HG02852 (cell line): Measurements from ENCODE around the gene PLS1.
"Not testable (repeated sequence)": the region's sequence is repeated elsewhere in the genome, so short reads cannot be mapped to it uniquely, and the experiment has no call there.

Experiments used
- ATAC-seq: cut with Tn5 transposase; IDR thresholded peaks from one replicate; pipeline ENCODE4 v1.9.1; 2021; ENCODE audit warnings: mild to moderate bottlenecking, moderate library complexity; ENCODE audit not compliant: unreplicated experiment

Gene PLS1

DNA sequence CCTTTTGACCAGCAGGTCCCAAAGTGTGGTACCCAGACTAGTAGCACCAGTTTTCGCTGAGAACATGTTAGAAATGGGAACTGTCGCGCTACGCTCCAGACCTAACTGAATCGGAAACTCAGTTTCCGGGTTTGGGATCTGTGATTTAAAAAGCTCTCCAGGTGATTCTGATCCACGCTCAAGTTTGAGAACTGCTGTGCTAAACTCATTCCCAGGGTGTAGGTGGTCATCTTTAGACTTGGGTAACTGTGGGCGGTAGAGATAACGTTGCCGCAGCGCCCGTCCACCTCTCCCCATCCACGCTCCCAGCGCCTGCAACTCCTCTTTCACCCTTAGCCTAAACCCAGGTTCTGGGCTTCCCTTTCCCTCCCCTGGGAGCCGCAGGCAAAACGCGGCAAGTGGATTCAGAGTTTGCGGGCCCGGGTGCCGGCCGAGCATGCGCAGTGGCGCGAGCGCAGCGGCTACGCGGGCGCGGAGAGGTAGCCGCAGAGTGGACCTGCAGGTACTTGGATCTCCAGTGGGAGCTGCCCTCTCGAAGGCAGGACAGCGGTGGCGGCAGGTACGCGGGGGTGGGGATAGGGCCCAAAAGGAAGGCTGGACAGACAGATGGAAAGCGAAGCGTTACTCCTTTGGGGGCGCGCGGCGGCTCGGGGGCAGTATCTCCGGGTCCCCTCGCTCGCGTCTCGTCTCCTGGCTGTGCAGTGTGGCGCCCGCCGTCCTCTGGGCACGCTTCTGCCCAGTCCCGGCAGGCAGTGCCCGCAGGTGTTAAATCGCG, at the start of gene PLS1:
Gene PLS1, plus strand, starts transcription at position 443 of the 775 bp plus-strand sequence. CDS start 67,845 bp downstream, outside the sequence.
- peak; percentile 87 for ATAC-seq

GRCh38 chr3:142549986-142550385, 46.2 kb upstream of the PLS1 start:
- ATAC-seq: no peak

DNA sequence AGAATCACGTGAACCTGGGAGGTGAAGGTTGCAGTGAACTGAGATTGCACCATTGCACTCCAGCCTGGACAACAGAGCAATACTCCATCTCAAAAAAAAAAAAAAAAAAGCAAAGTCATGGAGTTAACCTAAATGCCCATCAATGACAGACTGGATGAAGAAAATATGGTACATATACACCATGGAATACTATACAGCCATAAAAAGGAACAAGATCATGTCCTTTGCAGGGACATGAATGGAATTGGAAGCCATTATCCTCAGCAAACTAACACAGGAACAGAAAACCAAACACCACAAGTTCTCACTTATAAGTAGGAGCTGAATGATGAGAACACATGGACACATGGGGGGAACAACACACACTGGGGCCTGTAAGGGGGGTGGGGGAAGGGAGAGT, 43.6 kb upstream of the PLS1 start:
- not testable (repeated sequence) for ATAC-seq

DNA sequence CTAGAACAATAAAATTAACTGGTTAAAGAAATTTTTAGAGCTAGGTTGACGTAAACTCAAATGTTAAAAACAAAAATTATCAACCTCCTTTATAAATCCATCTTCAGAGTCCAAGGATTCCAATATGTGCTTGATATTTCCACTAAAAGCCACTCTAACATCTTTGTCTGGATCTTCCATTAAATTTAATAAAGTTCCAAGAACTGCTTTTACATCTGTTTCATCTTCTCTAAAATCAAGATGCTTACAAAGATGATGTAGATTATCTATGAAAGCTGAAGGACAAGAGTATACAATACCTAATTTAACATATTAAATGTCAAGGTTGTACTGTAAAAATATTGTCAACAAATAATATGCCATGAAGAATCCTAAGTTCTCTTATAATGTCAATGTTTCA, 42.5 kb upstream of the PLS1 start:
- no peak for ATAC-seq

GRCh38 chr3:142560118-142560517, 36.1 kb upstream of the PLS1 start:
- no peak for ATAC-seq

- no peak for ATAC-seq
These were observed 32.6 kb upstream of the PLS1 start for GRCh38 chr3:142563496-142563997.

- ATAC-seq: no peak
These were observed 30.1 kb upstream of the PLS1 start for GRCh38 chr3:142566096-142566495.

DNA sequence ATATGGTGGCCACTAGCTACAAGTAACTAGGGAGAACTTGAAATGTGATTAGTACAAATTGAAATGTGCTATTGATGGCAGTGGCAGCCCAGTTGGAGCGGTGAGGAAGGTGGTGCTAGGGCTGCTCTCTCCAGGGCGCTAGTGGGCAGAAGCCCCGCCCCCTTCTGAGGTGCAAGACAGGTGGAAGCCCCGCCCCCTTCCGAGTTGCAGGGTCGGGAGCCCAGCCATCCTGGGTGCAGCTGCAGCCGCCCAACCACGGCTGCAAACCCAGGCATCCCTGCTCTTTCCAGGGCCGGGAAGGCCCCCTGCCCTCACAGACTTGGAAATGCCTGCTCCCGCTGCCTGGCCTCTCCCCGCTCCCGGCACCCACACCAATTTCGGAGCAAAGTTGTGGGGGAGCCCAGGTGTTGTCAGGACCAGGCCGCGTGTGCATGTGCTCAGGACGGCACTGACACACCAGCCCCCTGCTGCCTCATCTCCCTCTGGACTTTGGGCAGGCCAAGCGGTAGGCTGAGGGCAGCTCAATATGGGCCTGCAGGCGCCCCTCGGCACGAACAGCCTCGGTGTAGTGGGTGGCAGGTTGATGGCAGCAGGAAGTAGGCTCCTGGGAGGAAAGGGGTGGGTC, 27.7 kb upstream of the PLS1 start:
- ATAC-seq: no peak

DNA sequence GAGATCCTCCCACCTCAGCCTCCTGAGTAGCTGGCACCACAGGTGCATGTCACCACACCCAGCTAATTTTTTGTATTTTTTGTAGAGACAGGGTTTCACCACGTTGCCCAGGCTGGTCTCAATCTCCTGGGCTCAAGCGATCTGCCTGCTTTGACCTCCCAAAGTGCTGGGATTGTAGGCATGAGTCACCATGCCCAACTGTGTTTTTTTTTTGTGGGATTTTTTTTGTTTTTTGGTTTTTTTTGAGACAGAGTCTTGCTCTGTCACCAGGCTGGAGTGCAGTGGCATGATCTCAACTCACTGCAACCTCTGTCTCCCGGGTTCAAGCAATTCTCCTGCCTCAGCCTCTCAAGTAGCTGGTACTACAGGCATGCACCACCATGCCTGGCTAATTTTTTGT, 26.8 kb upstream of the PLS1 start:
- not testable (repeated sequence) for ATAC-seq

DNA sequence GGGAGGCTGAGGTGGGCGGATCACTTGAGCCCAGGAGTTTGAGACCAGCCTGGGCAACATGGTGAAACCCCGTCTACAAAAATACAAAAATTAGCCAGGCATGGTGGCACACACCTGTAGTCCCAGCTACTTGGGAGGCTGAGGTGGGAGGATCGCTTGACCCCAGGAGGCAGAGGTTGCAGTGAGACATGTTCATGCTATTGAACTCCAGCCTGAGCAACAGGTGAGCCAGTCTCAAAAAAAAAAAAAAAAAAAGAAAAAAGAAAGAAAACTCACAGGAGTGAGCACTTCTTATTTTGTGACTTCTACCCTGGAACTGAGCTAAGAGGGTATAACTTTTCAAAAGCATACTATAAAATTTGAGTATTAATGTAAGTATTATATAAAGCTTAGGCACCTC, 22.0 kb upstream of the PLS1 start:
- not testable (repeated sequence) for ATAC-seq

- ATAC-seq: no peak
These were observed 21.5 kb upstream of the PLS1 start for GRCh38 chr3:142574665-142575064.

DNA sequence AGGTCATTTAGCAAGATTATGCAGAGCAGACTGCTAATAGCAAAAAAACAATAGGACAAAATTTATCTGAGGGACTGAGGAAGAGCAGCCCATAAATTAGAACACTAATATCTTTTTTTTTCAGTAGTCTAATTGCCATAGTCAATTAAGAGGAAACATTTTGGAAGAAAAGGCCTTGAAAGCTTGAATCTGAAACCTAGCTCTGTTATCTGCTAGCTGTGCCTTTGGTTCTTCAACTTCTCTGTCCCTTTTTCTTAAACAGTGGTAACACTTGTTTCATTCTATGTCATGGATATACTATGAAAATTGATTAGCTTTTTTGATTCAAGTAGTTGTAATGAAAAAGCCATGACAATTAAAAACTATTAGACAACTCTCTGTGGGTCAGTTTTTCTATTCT, 19.4 kb upstream of the PLS1 start:
- ATAC-seq: no peak

DNA sequence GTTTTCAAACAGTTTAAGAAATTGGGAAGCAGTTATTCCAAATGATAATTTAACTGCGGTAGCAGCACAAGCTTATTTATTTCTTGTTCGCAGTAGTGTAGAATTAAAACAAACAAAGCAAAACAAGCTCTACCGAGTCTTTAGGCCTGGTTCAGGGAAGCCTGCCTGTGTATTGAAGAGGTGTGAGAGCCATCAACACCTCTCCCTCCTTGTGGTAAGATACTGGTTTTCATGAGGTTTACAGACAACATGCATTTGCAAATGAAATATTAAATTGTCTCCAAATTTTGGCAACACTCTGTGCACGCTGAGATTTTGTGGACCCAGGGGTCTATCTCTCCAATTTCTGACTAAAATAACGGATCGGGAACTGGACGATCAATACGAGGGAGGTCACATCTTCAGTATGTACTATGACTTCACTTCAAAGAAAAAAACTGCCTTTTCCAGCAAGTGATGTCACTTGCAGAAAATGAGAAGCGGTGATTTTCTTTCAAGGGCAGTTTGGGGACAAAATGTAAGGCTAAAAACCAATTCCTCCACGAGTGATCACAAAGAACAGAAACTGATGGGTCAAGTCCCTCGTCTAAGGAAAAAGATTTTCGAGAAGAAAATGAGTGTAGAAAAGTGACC, 18.4 kb upstream of the PLS1 start:
- ATAC-seq: no peak

DNA sequence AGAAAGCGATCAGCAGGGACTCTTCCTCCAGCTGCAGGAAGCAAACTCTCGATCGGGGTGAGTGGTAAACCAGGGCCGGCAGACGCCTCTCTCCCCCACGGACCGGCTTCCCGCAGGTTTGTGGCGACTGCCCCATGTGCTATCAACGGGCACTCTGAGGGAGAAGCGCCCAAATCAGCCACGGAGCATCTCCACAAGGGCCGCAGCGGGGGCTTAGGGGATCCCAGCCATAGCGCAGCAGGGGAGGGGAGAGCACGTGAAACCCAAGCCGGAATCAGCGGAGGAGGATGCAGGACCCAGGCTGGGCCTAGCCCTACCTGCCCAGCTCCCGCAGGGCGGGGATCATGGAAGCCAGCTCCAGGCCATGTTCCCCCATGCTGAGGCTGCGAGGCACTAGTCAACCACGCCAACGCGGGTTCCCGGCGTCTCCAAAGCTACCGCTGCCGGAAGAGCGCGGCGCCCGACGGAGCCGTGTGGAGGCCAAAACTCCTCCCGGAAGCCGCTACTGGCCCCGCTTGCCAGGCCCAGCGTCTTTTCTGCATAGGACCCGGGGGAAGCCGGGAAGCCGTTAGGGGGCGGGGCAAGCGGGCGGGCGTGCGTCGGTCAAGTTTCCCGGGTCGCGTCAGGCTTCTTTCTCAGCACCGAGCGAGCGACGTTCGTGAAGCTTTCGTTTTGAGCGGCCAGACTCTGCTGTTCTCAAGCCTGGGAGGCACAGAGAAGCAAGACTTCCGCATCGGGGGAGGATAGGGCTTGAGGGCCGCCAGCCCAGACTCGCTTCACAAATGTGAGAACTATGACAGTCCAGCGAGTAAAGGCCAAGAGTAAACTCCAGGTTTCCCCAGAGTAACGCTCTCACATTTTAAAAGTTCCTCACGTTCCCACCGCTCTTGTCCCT, 17.6 kb upstream of the PLS1 start, which contains the start of gene ATR:
Gene ATR, minus strand, starts transcription at position 405 of the 895 bp plus-strand sequence. Its CDS starts 29 bp downstream, at position 376.
- ATAC-seq: peak; percentile 90

DNA sequence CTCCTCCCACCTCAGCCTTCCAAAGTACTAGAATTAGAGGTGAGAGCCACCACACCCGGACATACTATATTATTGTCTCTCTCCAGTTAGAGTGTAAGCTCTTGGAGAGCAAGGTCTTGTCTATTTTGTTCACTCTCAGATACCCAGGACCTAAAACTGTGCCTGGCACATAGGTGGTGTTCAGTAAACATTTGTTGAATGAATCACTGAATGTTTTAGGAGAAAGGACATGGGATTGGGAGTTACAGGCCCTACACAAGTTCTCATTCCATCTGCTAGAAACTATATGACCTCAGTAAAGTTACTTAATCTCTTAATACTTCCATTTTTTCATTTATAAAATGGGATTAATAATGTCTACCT, 16.2 kb upstream of the PLS1 start:
- no peak for ATAC-seq

DNA sequence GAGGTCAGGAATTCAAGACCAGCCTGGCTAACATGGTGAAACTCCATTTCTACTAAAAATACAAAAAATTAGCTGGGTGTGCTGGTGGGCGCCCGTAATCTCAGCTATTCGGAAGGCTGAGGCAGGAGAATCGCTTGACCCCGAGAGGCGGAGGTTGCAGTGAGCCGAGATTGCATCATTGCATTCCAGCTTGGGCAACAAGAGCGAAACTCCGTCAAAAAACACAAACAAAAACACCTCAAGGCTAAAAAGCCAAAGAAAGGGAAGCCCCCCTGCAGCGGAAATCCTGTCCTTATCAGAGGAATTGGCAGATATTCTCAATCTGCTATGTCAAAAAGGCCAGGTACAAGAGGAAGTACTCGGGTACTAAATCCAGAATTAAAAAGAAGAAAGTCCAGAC, 15.1 kb upstream of the PLS1 start:
- not testable (repeated sequence) for ATAC-seq

GRCh38 chr3:142586803-142587406, 9.3 kb upstream of the PLS1 start:
- no peak for ATAC-seq

DNA sequence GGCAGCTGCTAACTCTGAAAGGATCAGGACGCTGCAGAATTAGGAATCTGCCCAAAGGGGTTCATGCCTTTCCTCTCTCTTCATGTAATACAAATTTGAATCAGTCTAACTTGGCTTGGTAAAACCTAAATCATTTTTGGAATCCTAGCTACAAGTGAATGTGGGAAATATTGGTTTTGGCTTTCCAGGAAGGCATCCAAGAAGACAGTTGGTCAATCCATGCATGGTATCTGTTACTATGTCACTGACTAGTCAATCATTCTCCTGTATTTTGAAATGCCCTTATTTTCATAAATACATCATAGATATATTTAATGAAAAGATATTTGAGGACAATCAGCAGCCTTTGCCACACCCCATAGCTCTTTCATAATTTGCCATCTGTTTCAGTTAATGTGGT, 7.5 kb upstream of the PLS1 start:
- ATAC-seq: no peak

- not testable (repeated sequence) for ATAC-seq
These were observed 3.9 kb upstream of the PLS1 start for GRCh38 chr3:142592268-142592667.

- no peak for ATAC-seq
These were observed 1.1 kb upstream of the PLS1 start for GRCh38 chr3:142595141-142595540.
